ENCODE data around the gene FN3K. TPM values are rescaled to one million over a fixed set of nuclear protein-coding genes. Genes with fewer than 3 reads are reported as not detected.

Gene FN3K
- total RNA-seq, 2 experiments from 2014 or later, result 5.2 TPM

DNA sequence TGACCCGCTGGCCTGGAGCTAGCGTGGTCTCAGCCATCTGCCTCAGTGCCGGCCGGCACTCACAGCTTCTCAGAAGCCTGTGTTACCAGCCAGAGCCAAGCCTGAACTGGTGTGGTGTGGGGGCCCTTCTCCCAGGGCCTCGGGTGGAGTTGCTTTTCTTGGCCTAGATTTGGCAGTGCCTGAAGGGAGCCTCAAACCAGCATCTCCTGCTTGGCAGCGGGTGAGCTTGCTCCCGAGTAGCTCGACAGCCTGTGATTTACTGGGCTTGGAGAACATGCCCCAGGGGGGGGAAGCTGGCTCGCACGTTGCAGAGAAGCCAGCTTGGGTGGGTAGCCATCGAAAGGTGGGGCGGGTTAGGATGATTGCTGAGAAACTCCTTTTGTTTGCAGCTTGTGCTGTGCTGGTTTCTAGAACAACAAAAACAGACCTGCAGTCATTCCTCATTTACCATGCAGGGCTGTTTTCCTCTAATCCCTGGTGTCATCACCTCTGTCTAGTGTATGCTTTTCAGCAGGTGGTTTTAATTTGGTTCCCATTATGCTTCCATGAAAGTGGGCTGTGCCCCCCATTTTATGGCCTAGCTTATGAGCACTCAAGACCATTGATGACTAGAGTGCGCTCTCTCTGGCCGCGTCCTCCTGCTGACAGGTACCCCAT lies 58.7 kb downstream of the FN3K start:
- DNase-seq (no peak), ATAC-seq (ENCODE audit: low read depth) (no peak)
- Mint-ChIP-seq H3K4me3 (no peak overlapping the region), H3K4me1 (peaks cover 3% of the 10 kb centered on the region), H3K27me3 (no peaks in the 10 kb centered on the region), H3K36me3 (peaks cover 4% of the 10 kb centered on the region), H3K27ac (no peak overlapping the region), H3K9me3 (no peaks in the 10 kb centered on the region)
- POLR2A ChIA-PET, result interaction anchor here (1.1 kb wide), 1 partner anchor 70 kb away, joined by 3 read pairs; no protein-coding TSS in a partner anchor

DNA sequence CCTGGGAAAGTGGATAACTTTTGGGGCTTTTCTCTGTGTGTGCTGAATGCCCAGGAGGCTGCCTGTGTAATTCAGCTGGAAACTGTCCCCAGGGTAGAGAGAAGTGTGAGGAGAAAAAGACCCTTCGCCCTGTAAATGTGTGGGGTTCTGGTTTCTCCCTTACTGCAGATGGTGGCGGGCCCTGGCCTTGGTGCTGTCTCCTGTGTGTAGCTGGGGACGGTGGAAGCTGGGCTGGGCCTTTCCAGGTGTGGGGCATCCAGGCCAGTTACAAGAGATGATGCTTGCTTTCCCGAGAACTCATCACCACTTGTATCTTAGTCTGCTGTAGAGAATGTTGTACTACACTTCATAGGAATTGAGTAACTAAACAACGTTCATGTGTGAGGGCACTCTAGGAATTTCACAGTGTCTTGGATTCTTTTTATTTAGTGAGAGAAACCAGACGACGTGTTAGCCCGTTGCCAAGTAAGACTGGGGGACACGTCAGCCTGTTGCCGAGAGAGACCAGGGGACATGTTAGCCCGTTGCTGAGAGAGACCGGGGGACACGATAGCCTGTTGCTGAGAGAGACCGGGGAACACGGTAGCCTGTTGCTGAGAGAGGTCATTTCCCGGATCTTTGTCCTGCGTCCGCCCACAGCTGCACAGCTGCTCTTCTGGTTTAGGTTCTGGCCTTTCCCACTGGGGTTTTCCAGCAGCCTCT lies 59.5 kb downstream of the FN3K start:
- Mint-ChIP-seq H3K9me3 (no peaks in the 10 kb centered on the region), H3K27me3 (no peaks in the 10 kb centered on the region), H3K27ac (no peak overlapping the region), H3K4me1 (peaks cover 3% of the 10 kb centered on the region), H3K36me3 (peaks cover 7% of the 10 kb centered on the region), H3K4me3 (no peak overlapping the region)
- POLR2A ChIA-PET, result interaction anchor here (1.1 kb wide), 1 partner anchor 69 kb away, joined by 3 read pairs; no protein-coding TSS in a partner anchor
- DNase-seq, result no peak
- ATAC-seq (ENCODE audit: low read depth), result no peak

DNA sequence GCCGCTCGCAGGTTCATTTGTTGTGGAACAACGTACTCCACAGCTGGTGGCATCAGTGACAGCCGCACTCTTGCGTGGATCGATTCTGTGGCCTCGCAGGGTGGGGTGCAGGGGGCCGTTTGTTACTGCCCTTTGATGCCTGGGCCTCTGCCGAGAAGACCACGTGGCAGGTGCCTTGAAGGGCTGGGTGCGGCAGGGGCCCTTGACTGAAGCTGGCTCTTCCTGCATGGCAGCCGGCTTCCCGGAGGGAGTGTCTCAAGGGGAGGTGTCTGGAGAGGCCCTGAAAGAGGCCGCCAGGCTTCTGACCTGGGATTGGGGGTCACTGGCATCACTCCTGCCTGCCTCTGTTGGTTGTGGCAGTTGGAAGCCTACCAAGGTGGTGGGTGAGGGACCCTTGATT lies 60.2 kb downstream of the FN3K start:
- ATAC-seq (ENCODE audit: low read depth), result no peak
- Mint-ChIP-seq H3K27me3 (no peaks in the 10 kb centered on the region), H3K9me3 (no peaks in the 10 kb centered on the region), H3K36me3 (peaks cover 9% of the 10 kb centered on the region), H3K4me3 (no peak overlapping the region), H3K4me1 (peaks cover 3% of the 10 kb centered on the region), H3K27ac (no peak overlapping the region)
- POLR2A ChIA-PET, result no interaction called here
- DNase-seq, result no peak

DNA sequence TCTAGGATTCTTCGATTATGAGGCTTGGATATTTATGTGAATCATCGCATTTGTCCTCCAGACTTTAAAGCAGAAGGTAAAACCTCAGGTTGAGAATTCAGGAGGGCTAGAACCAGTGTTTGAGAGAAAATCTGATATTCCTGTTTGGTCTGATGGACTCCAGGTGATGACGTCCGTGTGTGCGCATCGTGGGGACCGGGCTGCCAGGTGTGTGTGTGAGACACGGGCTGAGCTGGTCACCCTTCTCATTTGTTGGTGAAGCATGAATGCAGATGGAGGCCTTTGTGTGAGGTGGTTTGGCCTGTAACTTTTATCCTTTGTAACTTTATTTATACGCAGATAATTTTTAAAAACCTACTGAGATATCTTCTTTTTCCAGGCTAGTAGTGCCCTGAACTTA lies 61.6 kb downstream of the FN3K start:
- no peak for DNase-seq
- no peak overlapping the region for H3K27ac Mint-ChIP-seq
- peaks cover 2% of the 10 kb centered on the region for H3K9me3 Mint-ChIP-seq
- POLR2A ChIA-PET, result no interaction called here
- ATAC-seq (ENCODE audit: low read depth), result no peak
- no peaks in the 10 kb centered on the region for H3K27me3 Mint-ChIP-seq
- no peak overlapping the region for H3K4me3 Mint-ChIP-seq
- H3K4me1 Mint-ChIP-seq, result peaks cover 3% of the 10 kb centered on the region
- peaks cover 20% of the 10 kb centered on the region for H3K36me3 Mint-ChIP-seq

DNA sequence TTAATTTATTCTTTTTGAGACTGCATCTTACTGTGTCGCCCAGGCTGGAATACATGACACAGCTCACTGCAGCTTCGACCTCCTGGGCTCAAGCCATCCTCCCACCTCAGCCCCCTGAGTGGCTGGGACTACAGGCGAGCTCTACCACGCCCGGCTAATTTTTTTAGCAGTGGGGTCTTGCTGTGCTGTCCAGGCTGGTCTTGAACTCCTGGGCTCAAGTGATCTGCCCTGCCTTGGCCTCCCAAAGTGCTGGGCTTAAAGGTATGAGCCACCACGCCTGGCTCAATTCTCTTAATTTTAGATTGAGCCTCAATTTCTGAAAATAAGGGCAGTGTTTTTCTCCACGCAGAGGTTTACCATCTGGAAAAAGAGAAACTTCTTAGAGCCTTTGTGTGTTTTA lies 63.3 kb downstream of the FN3K start:
- Mint-ChIP-seq H3K4me1 (peaks cover 8% of the 10 kb centered on the region), H3K9me3 (peaks cover 2% of the 10 kb centered on the region), H3K27ac (no peak overlapping the region), H3K36me3 (peaks cover 24% of the 10 kb centered on the region), H3K27me3 (no peaks in the 10 kb centered on the region), H3K4me3 (no peak overlapping the region)
- POLR2A ChIA-PET, result interaction anchor here (0.7 kb wide), 1 partner anchor 207 kb away, joined by 3 read pairs; no protein-coding TSS in a partner anchor
- DNase-seq, result no peak
- ATAC-seq (ENCODE audit: low read depth), result no peak

DNA sequence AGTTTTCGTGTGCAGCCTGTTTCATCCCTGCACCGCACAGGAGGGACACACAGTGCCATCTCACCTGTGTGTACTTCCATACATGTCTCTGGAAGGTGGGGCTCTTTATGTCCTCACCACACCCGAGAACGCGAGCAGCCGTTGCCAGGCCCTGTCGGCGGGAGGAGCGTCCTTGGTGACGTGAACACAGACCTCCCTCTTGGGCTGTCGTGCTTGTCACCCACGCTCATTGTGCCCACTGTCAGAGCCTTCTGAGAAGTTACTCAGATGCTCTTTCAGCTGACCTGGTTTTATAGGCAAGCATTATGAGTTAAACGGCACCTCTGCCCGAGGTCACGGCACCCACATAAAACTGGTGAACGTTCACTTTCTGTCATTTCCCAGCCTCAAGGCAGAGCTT lies 64.2 kb downstream of the FN3K start:
- Mint-ChIP-seq H3K4me3 (no peak overlapping the region), H3K27me3 (no peaks in the 10 kb centered on the region), H3K4me1 (peaks cover 8% of the 10 kb centered on the region), H3K27ac (no peak overlapping the region), H3K36me3 (peaks cover 24% of the 10 kb centered on the region), H3K9me3 (peaks cover 2% of the 10 kb centered on the region)
- POLR2A ChIA-PET, result interaction anchor here (0.7 kb wide), 1 partner anchor 208 kb away, joined by 3 read pairs; no protein-coding TSS in a partner anchor
- DNase-seq (no peak), ATAC-seq (ENCODE audit: low read depth) (no peak)

Other genes starting within 250 kb of the FN3K start
- gene FOXK2, start 215.9 kb upstream of the FN3K start, total RNA-seq, result 10 to 100 TPM; 59.6 to 60.8 TPM
- 10 to 100 TPM; 56.9 to 61.5 TPM for gene WDR45B, start 87.2 kb upstream of the FN3K start, total RNA-seq
- gene RAB40B, start 36.9 kb upstream of the FN3K start, total RNA-seq, result 1 to 10 TPM; 3.3 to 3.5 TPM
- 10 to 100 TPM; 42.6 to 42.7 TPM for gene FN3KRP, start 18.9 kb upstream of the FN3K start, total RNA-seq
- 100 to 1,000 TPM; 181 to 186 TPM for gene TBCD, start 16.4 kb downstream of the FN3K start, total RNA-seq
- not detected for gene ZNF750, start 104.4 kb downstream of the FN3K start, total RNA-seq